SK-N-MC (cell line): ENCODE results near the gene CACNA1A.

ENCODE experiments used
- DNase-seq: peaks from one replicate; pipeline ENCODE4 v3.0.0-alpha.2; 2011; ENCODE audit warnings: low read depth, low spot score
- H3K27ac ChIP-seq: fragments of 200-600 bp; sonication (generic); 2 replicates; pipeline ENCODE4 v1.5.1; 2016; ENCODE audit warnings: mixed run types
- H3K36me3 ChIP-seq: fragments of 200-600 bp; sonication (generic); 2 replicates; pipeline ENCODE4 v1.6.1; 2017; ENCODE audit warnings: antibody characterized with exemption, low read length, mixed read lengths; ENCODE audit not compliant: insufficient read depth
- H3K4me3 ChIP-seq: fragments of 200-600 bp; sonication (generic); 2 replicates; pipeline ENCODE4 v1.5.1; 2016
- H3K9ac ChIP-seq: fragments of 200-600 bp; sonication (generic); 2 replicates; pipeline ENCODE4 v1.8.0; 2017; ENCODE audit warnings: mixed run types, mixed read lengths; ENCODE audit not compliant: insufficient read length
- H3K9me3 ChIP-seq: fragments of 200-600 bp; sonication (generic); 2 replicates; pipeline ENCODE4 v1.6.1; 2017; ENCODE audit warnings: low read depth, mild to moderate bottlenecking, antibody characterized with exemption, low read length, moderate library complexity, mixed read lengths
- EZH2 ChIP-seq: fragments of 200-600 bp; sonication (generic); IDR thresholded peaks from one replicate; pipeline ENCODE4 v1.6.1; 2017; ENCODE audit warnings: antibody characterized with exemption
- FOXP2 ChIP-seq: optimal IDR thresholded peaks from 2 replicates; pipeline ENCODE3; 2011; ENCODE audit warnings: mild to moderate bottlenecking, moderate library complexity; ENCODE audit not compliant: insufficient read depth; ENCODE audit errors: extremely low read length, control extremely low read depth
- POLR2AphosphoS5 ChIP-seq: IDR thresholded peaks from 2 replicates; pipeline ENCODE4 v1.6.1; 2012; ENCODE audit warnings: mild to moderate bottlenecking, low read depth, low read length, borderline replicate concordance

The CACNA1A gene

GRCh38 chr19:13252569-13253335, 253.5 kb downstream of the CACNA1A start:
- no peak for DNase-seq
- no peak overlapping the region for H3K4me3 ChIP-seq

GRCh38 chr19:13244920-13245319, 261.4 kb downstream of the CACNA1A start:
- no peak overlapping the region for H3K27ac ChIP-seq
- no peak overlapping the region for H3K9ac ChIP-seq
- no peaks in the 10 kb centered on the region for H3K36me3 ChIP-seq
- TF ChIP-seq FOXP2 (no peak), EZH2 (no peak), POLR2AphosphoS5 (no peak)
- DNase-seq = no peak
- H3K9me3 ChIP-seq = no peaks in the 10 kb centered on the region
- H3K4me3 ChIP-seq = no peak overlapping the region

More at GRCh38 chr19:13252569-13253335, 253.5 kb downstream of the CACNA1A start:
- no peak for TF ChIP-seq EZH2
- TF ChIP-seq FOXP2 = no peak
- TF ChIP-seq POLR2AphosphoS5 = no peak
- H3K27ac ChIP-seq = no peak overlapping the region
- no peaks in the 10 kb centered on the region for H3K9me3 ChIP-seq
- H3K9ac ChIP-seq = no peak overlapping the region
- no peaks in the 10 kb centered on the region for H3K36me3 ChIP-seq

GRCh38 chr19:13241231-13242104, 264.8 kb downstream of the CACNA1A start:
- no peak for TF ChIP-seq EZH2
- no peak for TF ChIP-seq POLR2AphosphoS5
- TF ChIP-seq FOXP2 = no peak
- Histone ChIP-seq H3K36me3 (no peaks in the 10 kb centered on the region), H3K27ac (no peak overlapping the region), H3K9me3 (no peaks in the 10 kb centered on the region), H3K4me3 (no peak overlapping the region), H3K9ac (no peak overlapping the region)
- DNase-seq = no peak

GRCh38 chr19:13240312-13241022, 265.8 kb downstream of the CACNA1A start:
- H3K4me3 ChIP-seq = no peak overlapping the region
- no peaks in the 10 kb centered on the region for H3K9me3 ChIP-seq
- no peaks in the 10 kb centered on the region for H3K36me3 ChIP-seq
- H3K9ac ChIP-seq = no peak overlapping the region
- no peak for DNase-seq
- no peak overlapping the region for H3K27ac ChIP-seq
- no peak for TF ChIP-seq POLR2AphosphoS5
- TF ChIP-seq FOXP2 = no peak
- no peak for TF ChIP-seq EZH2

GRCh38 chr19:13238891-13239534, 267.3 kb downstream of the CACNA1A start:
- H3K27ac ChIP-seq = no peak overlapping the region

GRCh38 chr19:13234518-13234917, 271.8 kb downstream of the CACNA1A start:
- Histone ChIP-seq H3K36me3 (no peaks in the 10 kb centered on the region), H3K27ac (no peak overlapping the region), H3K9ac (no peak overlapping the region), H3K9me3 (no peaks in the 10 kb centered on the region), H3K4me3 (no peak overlapping the region)
- TF ChIP-seq POLR2AphosphoS5 (no peak), FOXP2 (no peak), EZH2 (no peak)
- no peak for DNase-seq

More at GRCh38 chr19:13238891-13239534, 267.3 kb downstream of the CACNA1A start:
- Histone ChIP-seq H3K9ac (no peak overlapping the region), H3K9me3 (no peaks in the 10 kb centered on the region), H3K36me3 (no peaks in the 10 kb centered on the region), H3K4me3 (no peak overlapping the region)
- TF ChIP-seq EZH2 (no peak), FOXP2 (no peak), POLR2AphosphoS5 (no peak)
- DNase-seq = no peak

- no peak for DNase-seq
- H3K4me3 ChIP-seq = no peak overlapping the region
- H3K36me3 ChIP-seq = no peaks in the 10 kb centered on the region
- no peak overlapping the region for H3K9ac ChIP-seq
- H3K9me3 ChIP-seq = no peaks in the 10 kb centered on the region
- TF ChIP-seq EZH2 (no peak), POLR2AphosphoS5 (no peak), FOXP2 (no peak)
- H3K27ac ChIP-seq = no peak overlapping the region
Observed at GRCh38 chr19:13231663-13232062, 274.6 kb downstream of the CACNA1A start.
